OCI-LY3 (cell line): ENCODE data around the gene DPYD.
"Not testable (repeated sequence)": the region's sequence is repeated elsewhere in the genome, so short reads cannot be mapped to it uniquely, and the experiment has no call there.

Source experiments
- H2AFZ ChIP-seq: fragments of 200-600, 300-600 bp; shearing (Covaris generic); 2 replicates; pipeline ENCODE4 v1.6.0; 2014; ENCODE audit warnings: antibody characterized with exemption, low read depth, low read length
- H3K27ac ChIP-seq: fragments of 200-600, 300-600 bp; sonication (generic); 2 replicates; pipeline ENCODE4 v1.5.1; 2014; ENCODE audit warnings: mild to moderate bottlenecking, low read length, moderate library complexity, mixed read lengths
- H3K27me3 ChIP-seq: fragments of 200-600, 300-600 bp; sonication (generic); 2 replicates; pipeline ENCODE4 v1.6.1; 2014; ENCODE audit warnings: low read depth, low read length, mixed read lengths
- H3K36me3 ChIP-seq: fragments of 200-600, 300-600 bp; sonication (generic); replicated peaks from 2 replicates; pipeline ENCODE3; 2014; ENCODE audit warnings: low read depth, low read length, mixed read lengths
- H3K4me1 ChIP-seq: fragments of 300-600, 200-600 bp; sonication (generic); 2 replicates; pipeline ENCODE4 v1.6.1; 2014; ENCODE audit warnings: low read length, mixed read lengths
- H3K4me2 ChIP-seq: fragments of 200-600, 300-600 bp; sonication (generic); 2 replicates; pipeline ENCODE4 v1.6.1; 2014; ENCODE audit warnings: low read length, mixed read lengths
- H3K4me3 ChIP-seq: fragments of 300-600, 200-600 bp; sonication (generic); 2 replicates; pipeline ENCODE4 v1.5.1; 2014; ENCODE audit warnings: antibody characterized with exemption, mild to moderate bottlenecking, low read length, moderate library complexity
- H3K79me2 ChIP-seq: fragments of 300-600, 200-600 bp; shearing (Covaris generic); 2 replicates; pipeline ENCODE4 v1.6.1; 2014; ENCODE audit warnings: mild to moderate bottlenecking, low read length, mixed read lengths
- H3K9ac ChIP-seq: fragments of 300-600, 200-600 bp; shearing (Covaris generic); 2 replicates; pipeline ENCODE4 v1.6.0; 2014; ENCODE audit warnings: mild to moderate bottlenecking, low read length, moderate library complexity
- H3K9me3 ChIP-seq: fragments of 200-600, 300-600 bp; shearing (Covaris generic); 2 replicates; pipeline ENCODE4 v1.6.1; 2014; ENCODE audit warnings: low read length, mixed read lengths; ENCODE audit not compliant: insufficient read depth
- H4K20me1 ChIP-seq: fragments of 200-600, 300-600 bp; sonication (generic); 2 replicates; pipeline ENCODE4 v1.6.1; 2016; ENCODE audit warnings: low read length, mixed read lengths; ENCODE audit not compliant: insufficient read depth
- CTCF ChIP-seq: fragments of 200-600, 300-600 bp; sonication (generic); IDR thresholded peaks from 2 replicates; pipeline ENCODE4 v1.5.1; 2014; ENCODE audit warnings: antibody characterized with exemption, low read length, low read depth
- EZH2phosphoT487 ChIP-seq: fragments of 200-600 bp; shearing (Covaris generic); IDR thresholded peaks from 2 replicates; pipeline ENCODE4 v1.6.1; 2018; ENCODE audit warnings: antibody characterized with exemption, mixed run types, low read depth

Gene DPYD

DNA sequence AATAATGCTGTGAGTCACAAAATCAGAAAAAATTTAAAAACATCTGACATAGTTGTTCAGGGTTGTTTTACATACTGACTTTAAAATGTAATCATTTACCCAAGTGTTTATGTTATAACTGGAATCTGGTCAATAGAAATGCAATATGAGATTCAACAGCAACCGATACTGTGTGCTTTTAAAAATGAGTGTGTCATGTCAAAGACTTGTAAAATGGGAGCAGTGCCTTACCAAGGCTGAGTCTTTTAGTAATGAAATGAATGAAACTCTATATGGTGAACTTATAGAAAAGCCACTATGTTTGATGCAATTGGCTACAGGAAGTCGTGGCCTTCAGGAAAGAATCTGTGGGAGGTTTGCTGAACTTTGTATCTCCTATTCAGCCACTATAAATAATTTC, 570.2 kb downstream of the DPYD start:
- H3K4me2 ChIP-seq, result no peak overlapping the region
- no peaks in the 10 kb centered on the region for H3K9me3 ChIP-seq
- no peaks in the 10 kb centered on the region for H4K20me1 ChIP-seq
- H3K36me3 ChIP-seq, result no peaks in the 10 kb centered on the region
- H3K79me2 ChIP-seq, result no peaks in the 10 kb centered on the region
- H3K4me3 ChIP-seq, result no peak overlapping the region
- no peak overlapping the region for H3K9ac ChIP-seq
- H3K4me1 ChIP-seq, result no peaks in the 10 kb centered on the region
- TF ChIP-seq EZH2phosphoT487 (no peak), CTCF (no peak)
- H2AFZ ChIP-seq, result no peak overlapping the region
- H3K27me3 ChIP-seq, result no peaks in the 10 kb centered on the region
- H3K27ac ChIP-seq, result no peak overlapping the region

- Histone ChIP-seq H3K36me3 (no peaks in the 10 kb centered on the region), H4K20me1 (no peaks in the 10 kb centered on the region), H2AFZ (no peak overlapping the region), H3K9ac (no peak overlapping the region), H3K4me1 (no peaks in the 10 kb centered on the region), H3K4me3 (no peak overlapping the region), H3K27ac (no peak overlapping the region), H3K9me3 (no peaks in the 10 kb centered on the region), H3K79me2 (no peaks in the 10 kb centered on the region), H3K27me3 (no peaks in the 10 kb centered on the region), H3K4me2 (no peak overlapping the region)
- no peak for TF ChIP-seq CTCF
- TF ChIP-seq EZH2phosphoT487, result no peak
These were observed 570.6 kb downstream of the DPYD start for GRCh38 chr1:97350241-97350640.

- not testable (repeated sequence) for H3K27me3 ChIP-seq, H3K36me3 ChIP-seq, H2AFZ ChIP-seq, H3K9me3 ChIP-seq, H3K9ac ChIP-seq, H3K79me2 ChIP-seq, H3K4me3 ChIP-seq, H3K4me2 ChIP-seq, H4K20me1 ChIP-seq, H3K4me1 ChIP-seq, H3K27ac ChIP-seq
These were observed 571.0 kb downstream of the DPYD start for GRCh38 chr1:97349794-97350193.

GRCh38 chr1:97348599-97349265, 572.1 kb downstream of the DPYD start:
- Histone ChIP-seq H4K20me1 (no peaks in the 10 kb centered on the region), H3K27me3 (no peaks in the 10 kb centered on the region), H3K4me3 (no peak overlapping the region), H3K79me2 (no peaks in the 10 kb centered on the region), H3K9me3 (no peaks in the 10 kb centered on the region), H3K36me3 (no peaks in the 10 kb centered on the region), H3K4me1 (no peaks in the 10 kb centered on the region), H2AFZ (no peak overlapping the region), H3K27ac (no peak overlapping the region), H3K4me2 (no peak overlapping the region), H3K9ac (no peak overlapping the region)
- TF ChIP-seq CTCF (no peak), EZH2phosphoT487 (no peak)

GRCh38 chr1:97340951-97341350, 579.9 kb downstream of the DPYD start:
- Histone ChIP-seq H3K79me2 (no peaks in the 10 kb centered on the region), H3K9me3 (no peaks in the 10 kb centered on the region), H3K27me3 (no peaks in the 10 kb centered on the region), H3K4me2 (no peak overlapping the region), H3K4me1 (peaks cover 11% of the 10 kb centered on the region), H3K9ac (no peak overlapping the region), H3K27ac (no peak overlapping the region), H3K4me3 (no peak overlapping the region), H4K20me1 (no peaks in the 10 kb centered on the region), H3K36me3 (no peaks in the 10 kb centered on the region), H2AFZ (no peak overlapping the region)
- no peak for TF ChIP-seq EZH2phosphoT487
- TF ChIP-seq CTCF, result no peak
